HCT116 (cell line): Measurements from ENCODE around the gene BTBD9.

Source experiments
- CEBPB ChIP-seq: IDR thresholded peaks from 2 replicates; pipeline ENCODE4 v1.6.1; 2012; ENCODE audit warnings: low read depth
- CTCF ChIP-seq, 3 experiments: fragments of 200-600 bp in 1 of 3; sonication (generic) in 1 of 3; IDR thresholded peaks in 2 of 3; conservative IDR thresholded peaks in 1 of 3; 2 replicates each; pipeline ENCODE4 v1.5.1; 2012 to 2017; ENCODE audit warnings: low read depth in 2 of 3, low read length in 2 of 3, antibody characterized with exemption in 1 of 3, borderline replicate concordance in 1 of 3, control low read depth in 1 of 3, mild to moderate bottlenecking in 1 of 3, mixed read lengths in 1 of 3, mixed run types in 1 of 3, moderate library complexity in 1 of 3; ENCODE audit not compliant: insufficient read depth in 1 of 3
- ELF1 ChIP-seq: IDR thresholded peaks from 2 replicates; pipeline ENCODE4 v1.6.1; 2012; ENCODE audit warnings: low read depth, borderline replicate concordance
- EZH2phosphoT487 ChIP-seq: fragments of 200-600 bp; IDR thresholded peaks from 2 replicates; pipeline ENCODE4 v1.6.1; 2018; ENCODE audit warnings: antibody characterized with exemption, borderline replicate concordance
- JUND ChIP-seq: IDR thresholded peaks from 2 replicates; pipeline ENCODE4 v1.6.1; 2012
- POLR2A ChIP-seq: IDR thresholded peaks from 2 replicates; pipeline ENCODE4 v1.7.0; 2011; ENCODE audit warnings: borderline replicate concordance; ENCODE audit not compliant: insufficient read depth, insufficient read length; ENCODE audit errors: extremely low read depth
- POLR2AphosphoS5 ChIP-seq: IDR thresholded peaks from 2 replicates; pipeline ENCODE4 v1.6.1; 2011; ENCODE audit warnings: mild to moderate bottlenecking, low read depth, low read length, moderate library complexity
- RAD21 ChIP-seq: IDR thresholded peaks from 2 replicates; pipeline ENCODE4 v1.6.1; 2012; ENCODE audit warnings: low read depth, mild to moderate bottlenecking
- REST ChIP-seq: IDR thresholded peaks from 2 replicates; pipeline ENCODE4 v1.6.1; 2012; ENCODE audit warnings: low read depth
- SIN3A ChIP-seq: IDR thresholded peaks from 2 replicates; pipeline ENCODE4 v1.6.1; 2012; ENCODE audit warnings: low read depth
- SP1 ChIP-seq: IDR thresholded peaks from 2 replicates; pipeline ENCODE4 v1.6.1; 2012; ENCODE audit warnings: low read depth
- YY1 ChIP-seq: IDR thresholded peaks from 2 replicates; pipeline ENCODE4 v1.6.1; 2011; ENCODE audit warnings: low read length, low read depth, moderate library complexity, mild to moderate bottlenecking; ENCODE audit not compliant: insufficient replicate concordance; ENCODE audit errors: extremely low read depth
- ZNF274 ChIP-seq: fragments of 200-500 bp; sonication (Bioruptor generic); IDR thresholded peaks from 2 replicates; pipeline ENCODE4 v1.6.1; 2014; ENCODE audit warnings: mild to moderate bottlenecking, low read depth, low read length, inconsistent platforms

GRCh38 chr6:38554014-38554413 is 85.7 kb downstream of the BTBD9 start:
- no peak for TF ChIP-seq POLR2A
- no peak for TF ChIP-seq CTCF (IDR thresholded peaks at IDR 0.05 in 2 of 3, conservative IDR thresholded peaks at IDR 0.05 in 1 of 3; ENCODE audit: borderline replicate concordance in 1 of 3, insufficient read depth in 1 of 3, low read depth in 2 of 3, low read length in 2 of 3)
- TF ChIP-seq ZNF274: no peak
- no peak for TF ChIP-seq YY1
- no peak for TF ChIP-seq CEBPB
- TF ChIP-seq EZH2phosphoT487: no peak
- no peak for TF ChIP-seq POLR2AphosphoS5
- TF ChIP-seq SP1: no peak
- TF ChIP-seq RAD21: no peak
- TF ChIP-seq SIN3A: no peak
- no peak for TF ChIP-seq REST
- no peak for TF ChIP-seq JUND
- no peak for TF ChIP-seq ELF1
